Breast epithelium (tissue), 4 donors: ENCODE results near the gene TOX3. TPM values are rescaled to one million over a fixed set of nuclear protein-coding genes. Genes with fewer than 3 reads are reported as not detected.

Experiments used
- DNase-seq, 2 donors: peaks; one replicate each; pipeline ENCODE4 v3.0.0-alpha.2; 2019; ENCODE audit warnings: low spot score in 2 of 2
- H3K27ac ChIP-seq, 2 donors: fragments of 200-600 bp; sonication (generic) in 1 of 2; one replicate each; pipeline ENCODE4 v1.5.1; 2016 to 2019; ENCODE audit warnings: mild to moderate bottlenecking in 1 of 2
- H3K27me3 ChIP-seq, 2 donors: fragments of 200-600 bp; sonication (generic) in 1 of 2; one replicate each; pipeline versions ENCODE4 v1.5.1 to v1.6.0; 2017 to 2019; ENCODE audit warnings: control low read depth in 1 of 2, mild to moderate bottlenecking in 1 of 2
- H3K36me3 ChIP-seq: fragments of 200-600 bp; one replicate; pipeline ENCODE4 v1.5.1; 2019
- H3K4me1 ChIP-seq, 2 donors: fragments of 200-600 bp; sonication (generic); one replicate each; pipeline ENCODE4 v1.5.1; 2016 to 2019; ENCODE audit warnings: control low read depth in 1 of 2
- H3K4me3 ChIP-seq, 3 donors: fragments of 200-600 bp; sonication (generic); 1 replicate in 2 of 3; 2 replicates in 1 of 3; pipeline ENCODE4 v1.5.1; 2016 to 2019; ENCODE audit warnings: mild to moderate bottlenecking in 3 of 3, moderate library complexity in 2 of 3
- H3K9me3 ChIP-seq, 2 donors: fragments of 200-600 bp; sonication (generic) in 1 of 2; one replicate each; pipeline ENCODE4 v1.5.1; 2016 to 2019; ENCODE audit warnings: control low read depth in 1 of 2
- POLR2A ChIP-seq: fragments of 450-650 bp; IDR thresholded peaks from one replicate; pipeline ENCODE4 v1.6.1; 2016; ENCODE audit warnings: antibody characterized with exemption, mild to moderate bottlenecking, moderate library complexity
- POLR2AphosphoS5 ChIP-seq, 3 donors: sonication (generic); formaldehyde crosslinking; IDR thresholded peaks; one replicate each; pipeline ENCODE4 v1.6.1; 2017; ENCODE audit warnings: antibody characterized with exemption in 3 of 3
- intact Hi-C: fragments of 100-400 bp; cut with DNase I; formaldehyde crosslinking; loops from one replicate; pipeline ENCODE4 v1.15.1; 2023; ENCODE audit warnings: low total_unique reads
- total RNA-seq, 3 donors: library from RNA; depleted of rRNA; stranded (reverse); fragments of >200 nt; gene quantifications; one replicate each; pipeline ENCODE4 v1.1.0, GENCODE V29; 2016
- TF ChIP-seq, protein P1 (sequence below), 3 donors: fragments of 450-650 bp; IDR thresholded peaks; one replicate each; pipeline ENCODE4 v1.5.1; 2016 to 2017; ENCODE audit warnings: antibody characterized with exemption in 3 of 3, mild to moderate bottlenecking in 3 of 3, moderate library complexity in 3 of 3

The TOX3 gene
- total RNA-seq, 3 donors from 2014 or later = 6.9 to 9.2 TPM; not detected in 1

DNA sequence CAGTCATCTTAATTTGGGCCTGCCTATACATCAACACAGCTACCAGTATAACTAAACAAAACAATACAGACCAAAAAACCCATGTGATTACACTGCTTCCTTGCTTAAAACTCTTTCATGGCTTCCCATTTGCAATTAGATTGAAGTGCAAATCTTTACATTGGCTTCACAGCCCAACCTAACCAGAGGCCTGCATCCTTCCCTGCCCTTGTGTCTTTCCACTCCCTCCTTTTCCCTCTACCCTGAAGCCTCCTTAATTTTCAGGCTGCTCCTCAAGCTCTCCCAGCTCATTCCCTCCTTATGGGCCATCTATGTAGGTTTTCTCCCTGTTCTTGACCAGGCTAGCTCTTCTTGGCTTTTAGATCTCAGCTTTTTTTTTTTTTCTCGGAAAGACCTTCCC is 147.8 kb downstream of the TOX3 start:
- H3K36me3 ChIP-seq = no peaks in the 10 kb centered on the region
- no peaks in the 10 kb centered on the region for H3K9me3 ChIP-seq
- no peaks in the 10 kb centered on the region for H3K4me1 ChIP-seq
- intact Hi-C loops = no loop called here
- no peak for DNase-seq
- no peak overlapping the region for H3K27ac ChIP-seq
- no peaks in the 10 kb centered on the region for H3K27me3 ChIP-seq
- no peak for TF ChIP-seq POLR2AphosphoS5 (IDR thresholded peaks at IDR 0.05)
- TF ChIP-seq POLR2A = no peak
- TF ChIP-seq, protein P1, sequence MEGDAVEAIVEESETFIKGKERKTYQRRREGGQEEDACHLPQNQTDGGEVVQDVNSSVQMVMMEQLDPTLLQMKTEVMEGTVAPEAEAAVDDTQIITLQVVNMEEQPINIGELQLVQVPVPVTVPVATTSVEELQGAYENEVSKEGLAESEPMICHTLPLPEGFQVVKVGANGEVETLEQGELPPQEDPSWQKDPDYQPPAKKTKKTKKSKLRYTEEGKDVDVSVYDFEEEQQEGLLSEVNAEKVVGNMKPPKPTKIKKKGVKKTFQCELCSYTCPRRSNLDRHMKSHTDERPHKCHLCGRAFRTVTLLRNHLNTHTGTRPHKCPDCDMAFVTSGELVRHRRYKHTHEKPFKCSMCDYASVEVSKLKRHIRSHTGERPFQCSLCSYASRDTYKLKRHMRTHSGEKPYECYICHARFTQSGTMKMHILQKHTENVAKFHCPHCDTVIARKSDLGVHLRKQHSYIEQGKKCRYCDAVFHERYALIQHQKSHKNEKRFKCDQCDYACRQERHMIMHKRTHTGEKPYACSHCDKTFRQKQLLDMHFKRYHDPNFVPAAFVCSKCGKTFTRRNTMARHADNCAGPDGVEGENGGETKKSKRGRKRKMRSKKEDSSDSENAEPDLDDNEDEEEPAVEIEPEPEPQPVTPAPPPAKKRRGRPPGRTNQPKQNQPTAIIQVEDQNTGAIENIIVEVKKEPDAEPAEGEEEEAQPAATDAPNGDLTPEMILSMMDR (IDR thresholded peaks at IDR 0.05) = no peak
- H3K4me3 ChIP-seq = no peak overlapping the region

DNA sequence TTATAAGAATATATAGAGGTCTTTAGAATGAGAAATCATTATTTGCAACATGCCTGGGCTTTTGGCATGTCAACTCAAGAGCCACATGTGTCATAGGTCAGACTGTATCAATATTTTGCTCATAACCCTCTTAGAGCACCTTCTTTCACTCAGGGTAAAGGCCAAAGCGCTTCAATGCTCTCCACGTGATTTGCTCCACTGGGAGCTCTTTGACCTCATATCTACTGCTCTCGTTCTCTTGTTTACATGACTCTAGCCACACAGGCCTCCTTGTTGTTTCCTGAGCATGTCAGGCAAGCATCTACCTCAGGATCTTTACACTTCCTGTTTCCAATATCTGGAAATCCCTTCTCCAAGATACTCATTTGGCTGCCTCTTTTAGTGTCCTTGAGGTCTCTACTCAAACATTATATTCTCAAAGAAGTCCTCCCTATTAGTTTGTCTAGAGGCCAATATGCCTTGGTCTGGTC is 148.4 kb downstream of the TOX3 start:
- Histone ChIP-seq H3K36me3 (no peaks in the 10 kb centered on the region), H3K27ac (no peak overlapping the region), H3K9me3 (no peaks in the 10 kb centered on the region), H3K4me1 (no peaks in the 10 kb centered on the region), H3K27me3 (no peaks in the 10 kb centered on the region), H3K4me3 (no peak overlapping the region)
- TF ChIP-seq POLR2AphosphoS5 (IDR thresholded peaks at IDR 0.05) (no peak), POLR2A (no peak)
- TF ChIP-seq, protein P1 (IDR thresholded peaks at IDR 0.05) = no peak
- DNase-seq = no peak
- intact Hi-C loops = no loop called here

DNA sequence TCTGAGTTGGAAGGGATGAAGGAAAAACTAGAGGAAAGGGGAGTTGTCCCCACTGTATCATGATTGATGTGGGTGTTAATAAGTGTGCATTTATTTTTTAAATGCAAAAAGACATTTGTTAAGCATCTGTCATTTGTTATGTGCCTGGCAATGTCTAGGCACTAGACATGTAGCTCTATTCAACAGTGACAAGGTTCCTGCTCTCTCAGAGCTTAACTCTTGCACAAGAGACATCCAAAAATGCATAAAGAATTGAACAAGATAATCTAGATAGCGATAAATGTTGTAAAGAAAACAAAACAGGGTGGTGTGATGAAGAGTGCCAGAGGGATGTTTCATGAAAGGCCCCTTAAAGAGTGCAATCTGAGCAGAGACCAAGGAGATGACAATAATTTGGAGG is 148.9 kb downstream of the TOX3 start:
- Histone ChIP-seq H3K27ac (no peak overlapping the region), H3K4me3 (no peak overlapping the region), H3K9me3 (no peaks in the 10 kb centered on the region), H3K27me3 (no peaks in the 10 kb centered on the region), H3K4me1 (no peaks in the 10 kb centered on the region), H3K36me3 (no peaks in the 10 kb centered on the region)
- intact Hi-C loops = no loop called here
- TF ChIP-seq POLR2A (no peak), POLR2AphosphoS5 (IDR thresholded peaks at IDR 0.05) (no peak)
- TF ChIP-seq, protein P1 (IDR thresholded peaks at IDR 0.05) = no peak
- DNase-seq = no peak

DNA sequence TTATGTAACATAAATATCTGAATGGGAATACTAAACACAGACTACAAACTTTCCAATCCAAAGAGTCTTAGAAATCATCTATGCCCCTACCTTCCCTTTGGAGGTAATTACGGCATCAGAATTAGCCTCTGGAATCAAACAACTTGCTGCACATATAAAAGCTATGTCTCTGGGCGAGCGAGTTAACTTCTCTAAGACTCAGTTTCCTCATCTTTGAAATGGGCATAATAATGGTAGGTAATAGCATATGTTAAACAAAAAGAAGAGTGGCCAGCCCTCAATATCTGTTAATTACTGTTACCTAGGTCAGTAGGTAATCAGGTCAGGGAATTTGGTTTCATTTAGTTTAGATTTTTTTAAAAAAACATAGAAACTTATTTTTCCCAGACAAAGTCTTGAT is 153.5 kb downstream of the TOX3 start:
- H3K27me3 ChIP-seq = no peaks in the 10 kb centered on the region
- TF ChIP-seq POLR2A (no peak), POLR2AphosphoS5 (IDR thresholded peaks at IDR 0.05) (no peak)
- TF ChIP-seq, protein P1 (IDR thresholded peaks at IDR 0.05) = no peak
- intact Hi-C loops = no loop called here
- no peak overlapping the region for H3K4me3 ChIP-seq
- no peaks in the 10 kb centered on the region for H3K9me3 ChIP-seq
- H3K36me3 ChIP-seq = no peaks in the 10 kb centered on the region
- H3K27ac ChIP-seq = no peak overlapping the region
- no peaks in the 10 kb centered on the region for H3K4me1 ChIP-seq
- DNase-seq = no peak

DNA sequence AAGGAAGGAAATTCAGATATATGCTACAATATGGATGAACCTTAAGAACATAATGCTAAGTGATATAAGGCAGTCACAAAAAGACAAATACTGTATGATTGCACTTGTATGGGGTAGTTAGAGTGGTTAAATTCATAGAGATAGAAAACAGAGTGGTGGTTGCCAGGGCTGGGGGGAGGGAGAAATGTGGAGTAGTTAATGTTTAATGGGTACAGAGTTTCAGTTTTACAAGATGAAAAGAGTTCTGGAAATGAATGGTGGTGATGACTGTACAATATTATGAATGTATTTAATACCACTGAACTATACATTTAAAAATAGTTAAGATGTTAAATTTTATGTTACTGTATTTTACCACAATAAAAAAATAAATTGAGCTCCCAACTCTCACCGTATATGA is 157.9 kb downstream of the TOX3 start:
- Histone ChIP-seq H3K36me3 (no peaks in the 10 kb centered on the region), H3K27ac (no peak overlapping the region), H3K9me3 (no peaks in the 10 kb centered on the region), H3K4me3 (no peak overlapping the region), H3K27me3 (no peaks in the 10 kb centered on the region), H3K4me1 (no peaks in the 10 kb centered on the region)
- no peak for TF ChIP-seq POLR2A
- TF ChIP-seq, protein P1 (IDR thresholded peaks at IDR 0.05) = no peak
- no peak for TF ChIP-seq POLR2AphosphoS5 (IDR thresholded peaks at IDR 0.05)
- intact Hi-C loops = no loop called here
- no peak for DNase-seq
